SK-N-SH (cell line): Measurements from ENCODE around the gene SLC22A8. TPM values are rescaled to one million over a fixed set of nuclear protein-coding genes. Genes with fewer than 3 reads are reported as not detected.

ENCODE experiments used
- CTCF ChIA-PET: fragments of 300-600, 350-600 bp; formaldehyde crosslinking; extraction: SDS; loops from one replicate; lab custom pipeline; 2021; lab: Yijun Ruan, JAX
- POLR2A ChIA-PET: fragments of 350-600 bp; sonication (Branson Sonifier 250); formaldehyde crosslinking; extraction: SDS; loops from one replicate; lab custom pipeline; 2020; ENCODE audit warnings: antibody characterized with exemption, inconsistent platforms; lab: Yijun Ruan, JAX
- DNase-seq: peaks from one replicate; pipeline ENCODE4 v3.0.0; 2012
- H2AFZ ChIP-seq: fragments of 200-600 bp; sonication (generic); 2 replicates; pipeline ENCODE4 v1.8.1; 2016; ENCODE audit warnings: antibody characterized with exemption, mild to moderate bottlenecking, low read depth
- H3F3A ChIP-seq: fragments of 200-600 bp; sonication (generic); replicated peaks from 2 replicates; pipeline ENCODE3; 2016; ENCODE audit warnings: antibody characterized with exemption, mild to moderate bottlenecking; ENCODE audit not compliant: insufficient read depth
- H3K27ac ChIP-seq, 2 experiments: fragments of 200-500 bp in 1 of 2; fragments of 200-600 bp in 1 of 2; sonication (Bioruptor generic) in 1 of 2; sonication (generic), shearing (Covaris generic) in 1 of 2; 2 replicates each; pipeline versions ENCODE4 v1.5.1 to v1.6.1; 2014 to 2016; ENCODE audit warnings: low read depth in 2 of 2, inconsistent platforms in 1 of 2, low read length in 1 of 2, mild to moderate bottlenecking in 1 of 2, mixed read lengths in 1 of 2
- H3K27me3 ChIP-seq: fragments of 200-600 bp; sonication (generic), shearing (Covaris generic); 2 replicates; pipeline ENCODE4 v1.6.1; 2016; ENCODE audit warnings: mixed run types; ENCODE audit not compliant: insufficient read depth
- H3K36me3 ChIP-seq, 2 experiments: fragments of 200-500 bp in 1 of 2; fragments of 200-600 bp in 1 of 2; sonication (Bioruptor generic) in 1 of 2; sonication (generic) in 1 of 2; replicated peaks in 1 of 2; 2 replicates each; pipeline versions ENCODE3 to v1.5.1; 2014 to 2016; ENCODE audit warnings: low read length in 1 of 2, mild to moderate bottlenecking in 1 of 2; ENCODE audit not compliant: insufficient read depth in 2 of 2, control insufficient read depth in 1 of 2
- H3K4me1 ChIP-seq, 2 experiments: fragments of 200-500 bp in 1 of 2; fragments of 200-600 bp in 1 of 2; sonication (Bioruptor generic) in 1 of 2; sonication (generic), shearing (Covaris generic) in 1 of 2; 2 replicates each; pipeline versions ENCODE4 v1.5.1 to v1.6.1; 2014 to 2016; ENCODE audit warnings: low read depth in 1 of 2, low read length in 1 of 2, mixed run types in 1 of 2; ENCODE audit not compliant: insufficient read depth in 2 of 2, control insufficient read depth in 1 of 2
- H3K4me2 ChIP-seq: fragments of 200-600 bp; sonication (generic), shearing (Covaris generic); 2 replicates; pipeline ENCODE4 v1.6.1; 2017; ENCODE audit warnings: mixed run types
- H3K4me3 ChIP-seq, 2 experiments: fragments of 200-500 bp in 1 of 2; fragments of 200-600 bp in 1 of 2; sonication (Bioruptor generic) in 1 of 2; sonication (generic), shearing (Covaris generic) in 1 of 2; 2 replicates each; pipeline versions ENCODE4 v1.5.1 to v1.8.1; 2014 to 2016; ENCODE audit warnings: low read depth in 2 of 2, inconsistent platforms in 1 of 2, low read length in 1 of 2, mild to moderate bottlenecking in 1 of 2, mixed read lengths in 1 of 2, moderate library complexity in 1 of 2
- H3K79me2 ChIP-seq: fragments of 200-600 bp; sonication (generic); 2 replicates; pipeline ENCODE4 v1.8.1; 2017; ENCODE audit warnings: mild to moderate bottlenecking; ENCODE audit not compliant: insufficient read depth
- H3K9ac ChIP-seq: fragments of 200-600 bp; sonication (generic); 2 replicates; pipeline ENCODE4 v1.6.1; 2017; ENCODE audit warnings: mixed run types
- H3K9me2 ChIP-seq: fragments of 200-600 bp; sonication (generic); 2 replicates; pipeline ENCODE4 v1.6.1; 2017; ENCODE audit warnings: mixed run types
- H3K9me3 ChIP-seq: fragments of 200-600 bp; sonication (generic); 2 replicates; pipeline ENCODE4 v1.6.1; 2017; ENCODE audit warnings: mixed run types, mild to moderate bottlenecking, moderate library complexity
- H4K20me1 ChIP-seq: fragments of 200-600 bp; sonication (generic); 2 replicates; pipeline ENCODE4 v1.6.1; 2017; ENCODE audit warnings: mild to moderate bottlenecking, mixed run types; ENCODE audit not compliant: insufficient read depth
- EP300 ChIP-seq, 2 experiments: IDR thresholded peaks; 2 replicates each; pipeline versions ENCODE4 v1.4.0 to v1.6.1; 2012; ENCODE audit warnings: borderline replicate concordance in 1 of 2, low read depth in 1 of 2, low read length in 1 of 2
- EZH2phosphoT487 ChIP-seq: fragments of 200-600 bp; sonication (generic); IDR thresholded peaks from 2 replicates; pipeline ENCODE4 v1.6.1; 2017; ENCODE audit warnings: low read depth, mixed run types, mild to moderate bottlenecking, antibody characterized with exemption, moderate library complexity, borderline replicate concordance
- FOXJ3 ChIP-seq: sonication (generic); formaldehyde crosslinking; IDR thresholded peaks from 2 replicates; pipeline ENCODE4 v1.5.1; 2020; ENCODE audit warnings: mild to moderate bottlenecking, missing genetic modification reagents
- FOXM1 ChIP-seq: IDR thresholded peaks from 2 replicates; pipeline ENCODE4 v1.4.0; 2012; ENCODE audit warnings: low read depth, mild to moderate bottlenecking
- POLR2AphosphoS5 ChIP-seq: IDR thresholded peaks from 2 replicates; pipeline ENCODE4 v1.6.1; 2012; ENCODE audit warnings: low read depth, low read length
- RAD21 ChIP-seq: IDR thresholded peaks from 2 replicates; pipeline ENCODE4 v1.6.1; 2012; ENCODE audit warnings: mild to moderate bottlenecking, low read length
- RCOR1 ChIP-seq: fragments of 150-350 bp; IDR thresholded peaks from 2 replicates; pipeline ENCODE4 v1.6.1; 2017; ENCODE audit warnings: antibody characterized with exemption, low read length
- RXRA ChIP-seq: IDR thresholded peaks from 2 replicates; pipeline ENCODE4 v1.4.0; 2012; ENCODE audit warnings: low read depth, mild to moderate bottlenecking, borderline replicate concordance
- SMC3 ChIP-seq: IDR thresholded peaks from 2 replicates; pipeline ENCODE4 v1.6.1; 2012; ENCODE audit warnings: low read depth, low read length, improper control_type of control experiment
- TCF12 ChIP-seq: IDR thresholded peaks from 2 replicates; pipeline ENCODE4 v1.4.0; 2012
- YY1 ChIP-seq: IDR thresholded peaks from 2 replicates; pipeline ENCODE4 v1.4.0; 2012; ENCODE audit warnings: low read depth, mild to moderate bottlenecking
- WGBS: methylation state at CpG from one replicate; pipeline ENCODE4 v1.1.6; 2017; ENCODE audit warnings: low lambda C conversion rate; 5-methylcytosine and 5-hydroxymethylcytosine counted together
- polyA plus RNA-seq, 3 experiments: library from polyadenylated mRNA; depleted of rRNA; stranded (reverse); fragments of >200 nt; gene quantifications; 2 replicates each; pipeline ENCODE4 v1.2.3, GENCODE V29; 2012
- TF ChIP-seq, protein P1 (sequence below): IDR thresholded peaks from 2 replicates; pipeline ENCODE4 v1.6.1; 2012; ENCODE audit warnings: mild to moderate bottlenecking, low read depth, low read length, moderate library complexity

Gene SLC22A8
- polyA plus RNA-seq, 1 of the 3 experiments (the other 2 are of a cell fraction): not detected

DNA sequence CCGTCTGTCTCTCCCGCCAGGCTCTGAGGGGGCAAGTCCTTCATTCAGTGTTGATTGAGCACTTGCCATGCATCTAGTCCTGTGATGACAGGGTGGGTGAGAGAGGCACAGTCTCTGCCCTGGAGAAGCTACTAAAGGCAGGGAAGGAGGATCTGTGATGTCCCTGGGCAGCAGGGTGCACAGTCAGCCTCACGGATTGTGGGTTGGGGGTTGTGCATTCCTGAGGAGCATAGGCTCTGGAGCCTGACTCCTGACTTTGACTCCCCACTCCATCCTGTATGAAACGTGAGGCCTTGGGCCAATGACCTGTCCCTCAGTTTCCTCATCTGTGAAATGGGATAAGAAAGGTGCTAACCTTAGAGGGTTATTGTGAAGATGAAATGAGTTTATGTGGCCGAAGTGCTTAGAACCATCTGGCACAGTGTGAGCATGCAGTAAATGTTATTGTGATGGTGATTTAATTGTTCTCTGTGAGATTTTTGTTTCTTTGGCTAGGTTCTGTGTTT lies 4.7 kb downstream of the SLC22A8 start:
- Histone ChIP-seq H3K4me2 (no peak overlapping the region), H3K27me3 (no peaks in the 10 kb centered on the region; the same call in 1 of the 2 replicates), H3F3A (no peaks in the 10 kb centered on the region), H4K20me1 (no peaks in the 10 kb centered on the region), H3K36me3 (no peaks in the 10 kb centered on the region), H3K27ac (no peak overlapping the region), H2AFZ (no peak overlapping the region), H3K4me3 (no peak overlapping the region), H3K9me2 (no peaks in the 10 kb centered on the region), H3K9me3 (no peaks in the 10 kb centered on the region), H3K79me2 (no peaks in the 10 kb centered on the region), H3K9ac (no peak overlapping the region), H3K4me1 (no peaks in the 10 kb centered on the region; a peak in 1 of 4 replicates)
- ChIA-PET POLR2A (no interaction called here), CTCF (interaction anchor here (1.6 to 5.0 kb wide), 6 partner anchors 10 to 105 kb away, joined by 3 to 46 read pairs (median 16); no protein-coding TSS in a partner anchor)
- 63% methylated on average over 4 of the region's 5 CpGs for WGBS
- no peak for DNase-seq
- TF ChIP-seq FOXM1 (no peak), EZH2phosphoT487 (no peak), FOXJ3 (no peak), EP300 (IDR thresholded peaks at IDR 0.05; ENCODE audit: borderline replicate concordance in 1 of 2, low read depth in 1 of 2, low read length in 1 of 2) (no peak), RAD21 (no peak), RXRA (no peak), RCOR1 (no peak), YY1 (no peak), SMC3 (no peak)
- TF ChIP-seq, protein P1, sequence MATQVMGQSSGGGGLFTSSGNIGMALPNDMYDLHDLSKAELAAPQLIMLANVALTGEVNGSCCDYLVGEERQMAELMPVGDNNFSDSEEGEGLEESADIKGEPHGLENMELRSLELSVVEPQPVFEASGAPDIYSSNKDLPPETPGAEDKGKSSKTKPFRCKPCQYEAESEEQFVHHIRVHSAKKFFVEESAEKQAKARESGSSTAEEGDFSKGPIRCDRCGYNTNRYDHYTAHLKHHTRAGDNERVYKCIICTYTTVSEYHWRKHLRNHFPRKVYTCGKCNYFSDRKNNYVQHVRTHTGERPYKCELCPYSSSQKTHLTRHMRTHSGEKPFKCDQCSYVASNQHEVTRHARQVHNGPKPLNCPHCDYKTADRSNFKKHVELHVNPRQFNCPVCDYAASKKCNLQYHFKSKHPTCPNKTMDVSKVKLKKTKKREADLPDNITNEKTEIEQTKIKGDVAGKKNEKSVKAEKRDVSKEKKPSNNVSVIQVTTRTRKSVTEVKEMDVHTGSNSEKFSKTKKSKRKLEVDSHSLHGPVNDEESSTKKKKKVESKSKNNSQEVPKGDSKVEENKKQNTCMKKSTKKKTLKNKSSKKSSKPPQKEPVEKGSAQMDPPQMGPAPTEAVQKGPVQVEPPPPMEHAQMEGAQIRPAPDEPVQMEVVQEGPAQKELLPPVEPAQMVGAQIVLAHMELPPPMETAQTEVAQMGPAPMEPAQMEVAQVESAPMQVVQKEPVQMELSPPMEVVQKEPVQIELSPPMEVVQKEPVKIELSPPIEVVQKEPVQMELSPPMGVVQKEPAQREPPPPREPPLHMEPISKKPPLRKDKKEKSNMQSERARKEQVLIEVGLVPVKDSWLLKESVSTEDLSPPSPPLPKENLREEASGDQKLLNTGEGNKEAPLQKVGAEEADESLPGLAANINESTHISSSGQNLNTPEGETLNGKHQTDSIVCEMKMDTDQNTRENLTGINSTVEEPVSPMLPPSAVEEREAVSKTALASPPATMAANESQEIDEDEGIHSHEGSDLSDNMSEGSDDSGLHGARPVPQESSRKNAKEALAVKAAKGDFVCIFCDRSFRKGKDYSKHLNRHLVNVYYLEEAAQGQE: no peak

DNA sequence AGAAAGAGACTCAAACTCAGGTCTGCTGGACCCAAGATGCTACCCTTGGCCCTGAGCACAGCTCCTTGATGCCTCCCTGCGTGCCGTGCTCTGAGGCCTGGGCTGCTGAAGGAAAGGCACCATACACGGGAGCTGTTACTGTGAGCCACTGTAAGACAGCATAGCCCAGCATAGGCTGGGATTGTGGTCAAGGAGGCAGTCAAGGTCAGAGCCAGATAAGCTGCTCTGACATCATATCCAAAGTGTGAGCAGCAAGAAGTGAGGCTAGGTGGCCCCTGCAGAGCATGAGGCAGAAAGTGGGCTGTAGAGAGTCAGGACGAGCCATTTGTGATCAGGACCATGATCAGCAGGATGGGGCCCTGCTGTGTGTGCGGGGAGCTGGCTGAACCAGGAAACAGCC lies 7.7 kb downstream of the SLC22A8 start:
- no peaks in the 10 kb centered on the region for H3K9me2 ChIP-seq
- POLR2A ChIA-PET: no interaction called here
- H3K4me2 ChIP-seq: no peak overlapping the region
- 54% methylated on average over 5 of the region's 5 CpGs for WGBS
- H3K9ac ChIP-seq: no peak overlapping the region
- no peaks in the 10 kb centered on the region for H3K36me3 ChIP-seq
- TF ChIP-seq POLR2AphosphoS5 (no peak), TCF12 (no peak)
- no peaks in the 10 kb centered on the region; a peak in 1 of 4 replicates for H3K4me1 ChIP-seq
- no peaks in the 10 kb centered on the region for H3F3A ChIP-seq
- no peaks in the 10 kb centered on the region for H3K79me2 ChIP-seq
- no peak overlapping the region for H2AFZ ChIP-seq
- no peak overlapping the region for H3K27ac ChIP-seq
- no peak overlapping the region for H3K4me3 ChIP-seq
- no peaks in the 10 kb centered on the region for H3K9me3 ChIP-seq
- CTCF ChIA-PET: interaction anchor here (0.8 to 5.0 kb wide), 9 partner anchors 10 to 102 kb away, joined by 3 to 28 read pairs (median 5); no protein-coding TSS in a partner anchor
- no peaks in the 10 kb centered on the region for H4K20me1 ChIP-seq
- H3K27me3 ChIP-seq: no peaks in the 10 kb centered on the region
- no peak for DNase-seq
